GM21576 (cell line): ENCODE measurements around the gene LSP1.

Experiments used
- ATAC-seq: cut with Tn5 transposase; IDR thresholded peaks from one replicate; pipeline ENCODE4 v1.9.1; 2021; ENCODE audit warnings: mild to moderate bottlenecking, moderate library complexity; ENCODE audit not compliant: unreplicated experiment

Gene LSP1

DNA sequence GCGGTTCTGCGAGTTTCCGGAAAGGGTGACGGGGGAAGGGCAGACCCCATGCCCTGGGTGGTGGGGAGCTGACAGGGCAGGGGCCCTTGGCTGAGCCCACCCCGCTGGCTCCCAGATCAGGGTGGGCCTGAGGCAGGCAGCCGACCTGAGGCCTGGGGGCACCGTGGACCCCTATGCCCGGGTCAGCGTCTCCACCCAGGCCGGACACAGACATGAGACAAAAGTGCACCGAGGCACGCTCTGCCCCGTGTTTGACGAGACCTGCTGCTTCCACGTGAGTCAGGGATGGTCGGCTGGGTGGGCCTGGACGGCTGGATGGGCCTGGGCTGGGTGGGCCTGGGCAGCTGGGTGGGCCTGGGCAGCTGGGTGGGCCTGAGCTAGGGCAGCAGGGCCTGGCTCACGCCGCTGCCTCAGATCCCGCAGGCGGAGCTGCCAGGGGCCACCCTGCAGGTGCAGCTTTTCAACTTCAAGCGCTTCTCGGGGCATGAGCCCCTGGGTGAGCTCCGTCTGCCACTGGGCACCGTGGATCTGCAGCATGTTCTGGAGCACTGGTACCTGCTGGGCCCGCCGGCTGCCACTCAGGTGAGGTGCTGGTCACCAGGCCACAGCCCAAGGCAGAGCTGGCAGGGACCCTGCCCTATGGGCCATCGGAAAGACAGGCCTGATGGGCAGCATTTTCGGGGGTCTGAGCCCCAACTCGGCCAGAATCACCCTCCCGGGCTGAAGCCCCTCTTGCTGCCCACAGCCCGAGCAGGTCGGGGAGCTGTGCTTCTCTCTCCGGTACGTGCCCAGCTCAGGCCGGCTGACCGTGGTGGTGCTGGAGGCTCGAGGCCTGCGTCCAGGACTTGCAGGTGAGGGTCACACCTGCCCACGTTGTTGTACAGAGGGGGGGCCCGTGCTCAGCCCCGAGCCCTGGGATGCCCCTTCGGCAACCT is 16.6 kb upstream of the LSP1 start:
- no peak for ATAC-seq

DNA sequence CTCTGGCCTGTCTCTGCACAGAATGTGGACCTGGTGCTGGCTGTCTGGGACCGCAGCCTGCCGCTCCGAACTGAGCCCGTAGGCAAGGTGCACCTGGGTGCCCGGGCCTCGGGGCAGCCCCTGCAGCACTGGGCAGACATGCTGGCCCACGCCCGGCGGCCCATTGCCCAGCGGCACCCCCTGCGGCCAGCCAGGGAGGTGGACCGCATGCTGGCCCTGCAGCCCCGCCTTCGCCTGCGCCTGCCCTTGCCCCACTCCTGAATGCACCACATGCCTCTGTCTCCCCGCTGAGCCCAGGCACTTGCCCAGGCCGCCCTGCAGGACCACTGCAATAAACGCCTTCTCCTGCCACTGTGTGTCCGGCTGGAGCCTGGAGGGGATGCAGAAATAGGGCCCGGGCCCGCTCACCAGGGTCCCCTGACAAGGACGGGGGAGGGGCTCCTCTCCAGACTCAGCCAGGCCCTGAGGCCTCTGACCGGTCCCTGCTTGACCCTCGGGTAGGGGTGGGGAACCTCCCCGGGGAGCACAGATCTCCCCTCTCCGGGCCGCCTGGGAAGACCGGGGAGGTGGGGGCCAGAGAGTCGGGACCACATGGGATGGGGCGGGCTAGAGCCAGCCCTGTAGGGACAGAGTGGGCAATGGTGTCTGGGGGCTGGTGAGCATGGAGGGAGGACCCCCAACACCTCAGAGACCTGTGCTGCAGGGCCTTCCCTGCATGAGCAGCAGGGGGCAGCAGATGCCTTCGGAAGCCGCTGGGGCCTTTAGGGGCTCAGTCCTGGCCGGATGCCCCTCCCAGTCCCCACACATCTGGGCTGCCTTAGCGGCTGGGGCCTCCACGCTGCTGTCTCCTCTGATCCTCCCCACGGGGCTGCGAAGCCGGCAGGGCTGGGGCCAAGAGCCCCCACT is 15.5 kb upstream of the LSP1 start:
- ATAC-seq = peak; percentile 57

DNA sequence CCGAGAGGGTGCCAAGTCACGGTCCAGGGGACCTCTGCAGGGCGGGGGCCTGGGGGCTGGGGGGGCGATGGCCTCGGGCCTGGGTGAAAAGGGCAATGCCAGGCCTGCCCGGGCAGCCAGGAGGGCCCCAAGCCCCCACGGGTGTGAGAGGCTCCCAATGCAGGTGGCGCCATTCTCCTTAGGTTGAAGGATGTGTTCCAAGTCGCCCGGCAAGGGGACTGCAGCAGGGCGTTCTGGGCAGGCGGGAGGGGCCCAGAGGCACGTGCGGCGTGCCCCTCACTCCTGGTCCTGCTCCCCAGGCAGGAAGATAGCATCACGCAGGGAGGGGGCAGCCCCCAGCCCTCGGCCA is 14.8 kb upstream of the LSP1 start:
- ATAC-seq = no peak

DNA sequence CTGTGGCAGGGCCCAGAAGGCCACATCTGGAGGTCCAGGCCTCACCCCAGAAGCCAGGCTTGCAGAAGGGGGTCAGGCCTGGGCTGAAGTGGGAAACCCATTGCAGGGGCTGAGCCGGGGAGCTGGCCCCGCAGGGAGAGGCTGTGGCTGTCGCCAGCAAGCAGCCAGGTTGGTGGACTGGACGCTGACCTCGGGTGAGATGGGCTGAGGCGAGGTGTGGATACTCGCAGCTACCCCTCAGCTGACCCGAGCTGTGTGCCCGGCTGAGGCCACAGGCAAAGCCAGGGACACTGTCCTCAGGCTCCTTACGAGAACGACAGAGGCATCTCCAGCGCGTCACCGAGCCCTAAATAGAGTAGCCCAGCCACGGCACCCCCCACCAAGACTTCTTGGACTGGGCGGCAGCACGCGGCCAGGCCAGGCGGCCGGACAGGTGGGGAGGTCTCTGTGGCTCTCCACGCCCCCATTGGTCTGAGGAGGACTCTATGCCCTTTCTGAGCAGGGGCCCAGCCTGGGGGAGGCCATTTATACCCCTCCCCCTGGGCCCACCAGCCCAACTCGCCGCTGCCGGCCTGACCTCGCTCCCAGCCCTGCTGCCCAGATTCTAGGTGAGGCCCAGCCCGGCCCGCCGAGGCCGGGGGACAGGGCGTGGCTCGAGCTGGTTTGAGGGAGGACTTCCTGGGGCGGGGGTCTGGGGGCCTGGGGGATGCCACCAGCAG is 14.3 kb upstream of the LSP1 start, which contains the start of gene TNNI2:
Gene TNNI2 (plus strand): TSS at position 556 of the 719 bp plus-strand sequence. CDS start 716 bp downstream, outside the sequence.
- ATAC-seq = no peak

DNA sequence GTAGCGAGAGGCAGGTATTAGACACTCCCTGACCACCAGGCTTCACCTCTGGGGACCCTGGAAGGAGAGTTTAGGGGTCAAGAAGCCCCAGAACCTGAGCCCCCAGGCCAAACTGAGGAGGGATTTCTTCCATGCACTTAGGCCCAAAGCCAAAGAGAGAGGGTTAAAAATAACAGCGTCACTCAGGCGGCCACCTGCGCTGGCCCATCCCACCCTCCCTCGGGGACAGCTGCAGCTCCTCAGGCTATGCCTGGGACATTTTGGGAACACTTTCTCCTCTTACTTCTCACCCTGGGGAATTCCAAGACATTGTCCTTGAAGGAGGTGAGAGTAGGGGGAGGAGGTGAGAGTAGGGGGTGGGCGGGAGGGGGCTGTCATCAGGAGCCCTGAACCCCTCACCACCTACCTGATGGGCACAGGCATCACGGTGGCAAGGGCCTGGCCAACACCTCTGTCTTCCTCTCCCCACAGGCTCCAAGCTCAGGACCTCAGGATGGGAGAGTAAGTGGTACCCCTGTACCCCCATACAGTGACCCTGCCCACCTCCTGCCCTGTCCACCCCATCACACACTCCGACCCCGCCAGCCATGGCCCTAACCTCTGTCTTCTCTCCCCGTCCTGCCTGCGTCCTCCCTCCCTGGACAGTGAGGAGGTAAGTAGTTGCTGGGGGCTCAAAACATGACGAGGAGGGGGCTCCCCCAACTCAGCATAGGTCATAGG is 13.5 kb upstream of the LSP1 start:
- peak; percentile 6 for ATAC-seq

DNA sequence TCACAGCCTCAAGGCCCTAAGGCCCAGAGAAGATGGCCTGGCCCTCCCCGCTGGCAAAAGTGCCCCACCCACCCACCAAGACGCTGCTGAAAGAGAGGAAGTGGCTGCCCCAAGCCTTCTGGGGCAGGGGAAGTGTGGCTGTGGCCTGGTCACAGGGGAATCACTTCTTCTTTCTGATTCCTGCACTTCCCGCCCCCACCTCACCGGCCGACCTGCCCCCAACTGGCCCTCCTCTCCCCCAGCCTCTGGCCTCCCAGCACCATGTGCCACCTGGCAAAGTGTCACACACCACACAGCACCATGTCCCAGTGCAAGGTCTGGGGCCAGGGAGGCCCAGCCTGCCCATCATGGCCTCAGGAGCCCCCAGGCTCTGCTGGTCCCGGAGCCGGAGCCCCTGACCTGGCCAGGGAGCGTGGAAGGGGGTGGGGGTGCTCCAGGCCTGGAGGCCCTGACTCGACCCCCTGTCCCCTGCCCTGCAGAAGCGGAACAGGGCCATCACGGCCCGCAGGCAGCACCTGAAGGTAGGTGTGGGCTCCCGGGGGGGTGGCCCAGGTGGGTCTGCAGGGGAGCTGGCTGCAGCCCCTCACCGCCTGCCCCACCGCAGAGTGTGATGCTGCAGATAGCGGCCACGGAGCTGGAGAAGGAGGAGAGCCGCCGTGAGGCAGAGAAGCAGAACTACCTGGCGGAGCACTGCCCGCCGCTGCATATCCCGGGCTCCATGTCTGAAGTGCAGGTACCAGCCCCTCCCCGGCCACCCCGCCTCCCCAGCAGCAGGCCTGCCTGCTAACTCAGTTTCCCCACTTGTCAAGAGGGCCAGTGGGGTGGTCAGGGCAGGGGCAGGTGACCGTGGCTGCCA is 12.7 kb upstream of the LSP1 start:
- ATAC-seq = peak; percentile 48

DNA sequence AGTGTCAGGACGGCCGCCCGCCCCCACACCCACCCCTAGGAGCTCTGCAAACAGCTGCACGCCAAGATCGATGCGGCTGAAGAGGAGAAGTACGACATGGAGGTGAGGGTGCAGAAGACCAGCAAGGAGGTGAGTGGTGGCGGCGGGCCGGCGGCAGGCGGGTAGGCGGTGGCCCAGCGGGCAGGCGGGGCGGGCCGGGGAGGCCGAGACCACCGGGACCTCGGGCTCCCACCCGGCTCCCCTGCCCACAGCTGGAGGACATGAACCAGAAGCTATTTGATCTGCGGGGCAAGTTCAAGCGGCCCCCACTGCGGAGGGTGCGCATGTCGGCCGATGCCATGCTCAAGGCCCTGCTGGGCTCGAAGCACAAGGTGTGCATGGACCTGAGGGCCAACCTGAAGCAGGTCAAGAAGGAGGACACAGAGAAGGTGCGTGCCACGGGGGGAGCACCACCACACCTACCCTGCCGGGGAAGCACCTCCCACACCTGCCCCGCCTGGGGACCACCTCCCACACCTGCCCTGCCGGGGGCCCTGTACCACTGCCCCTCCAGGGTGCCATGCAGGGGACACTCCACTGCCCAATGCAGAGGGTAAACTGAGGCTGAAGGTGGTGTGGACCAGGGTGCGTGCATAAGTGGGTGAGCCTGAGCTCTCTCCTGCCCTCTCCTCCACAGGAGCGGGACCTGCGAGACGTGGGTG is 12.0 kb upstream of the LSP1 start:
- ATAC-seq = no peak

DNA sequence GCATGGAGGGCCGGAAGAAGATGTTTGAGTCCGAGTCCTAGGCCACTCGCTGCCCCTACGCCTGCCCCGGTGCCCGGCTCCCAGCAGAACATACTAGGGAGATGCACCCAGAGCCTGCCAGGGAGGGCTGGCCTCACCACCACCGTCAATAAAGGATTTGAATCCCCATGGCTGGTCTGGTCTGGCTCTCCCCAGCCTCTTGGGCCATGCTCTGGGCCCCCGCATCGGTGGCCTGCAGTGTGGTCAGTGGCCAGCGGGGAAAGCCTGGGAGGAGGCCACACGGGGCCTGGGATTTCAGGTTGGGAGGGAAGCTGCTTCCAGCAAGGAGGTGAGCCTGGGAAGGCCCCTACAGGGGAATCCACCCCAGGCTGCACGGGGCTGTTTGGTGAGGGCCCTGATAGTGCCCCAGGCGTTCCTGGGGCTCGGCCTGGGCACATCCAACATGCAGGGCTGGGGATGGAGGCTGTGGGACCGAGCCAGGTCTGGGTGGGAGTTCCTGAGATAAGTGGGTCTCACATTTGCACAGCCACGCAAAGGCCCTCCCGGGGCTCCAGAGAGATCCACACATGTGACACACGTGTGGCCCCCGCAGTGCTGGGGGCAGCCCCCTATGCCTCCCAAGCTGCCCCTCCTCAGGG is 11.3 kb upstream of the LSP1 start:
- no peak for ATAC-seq

DNA sequence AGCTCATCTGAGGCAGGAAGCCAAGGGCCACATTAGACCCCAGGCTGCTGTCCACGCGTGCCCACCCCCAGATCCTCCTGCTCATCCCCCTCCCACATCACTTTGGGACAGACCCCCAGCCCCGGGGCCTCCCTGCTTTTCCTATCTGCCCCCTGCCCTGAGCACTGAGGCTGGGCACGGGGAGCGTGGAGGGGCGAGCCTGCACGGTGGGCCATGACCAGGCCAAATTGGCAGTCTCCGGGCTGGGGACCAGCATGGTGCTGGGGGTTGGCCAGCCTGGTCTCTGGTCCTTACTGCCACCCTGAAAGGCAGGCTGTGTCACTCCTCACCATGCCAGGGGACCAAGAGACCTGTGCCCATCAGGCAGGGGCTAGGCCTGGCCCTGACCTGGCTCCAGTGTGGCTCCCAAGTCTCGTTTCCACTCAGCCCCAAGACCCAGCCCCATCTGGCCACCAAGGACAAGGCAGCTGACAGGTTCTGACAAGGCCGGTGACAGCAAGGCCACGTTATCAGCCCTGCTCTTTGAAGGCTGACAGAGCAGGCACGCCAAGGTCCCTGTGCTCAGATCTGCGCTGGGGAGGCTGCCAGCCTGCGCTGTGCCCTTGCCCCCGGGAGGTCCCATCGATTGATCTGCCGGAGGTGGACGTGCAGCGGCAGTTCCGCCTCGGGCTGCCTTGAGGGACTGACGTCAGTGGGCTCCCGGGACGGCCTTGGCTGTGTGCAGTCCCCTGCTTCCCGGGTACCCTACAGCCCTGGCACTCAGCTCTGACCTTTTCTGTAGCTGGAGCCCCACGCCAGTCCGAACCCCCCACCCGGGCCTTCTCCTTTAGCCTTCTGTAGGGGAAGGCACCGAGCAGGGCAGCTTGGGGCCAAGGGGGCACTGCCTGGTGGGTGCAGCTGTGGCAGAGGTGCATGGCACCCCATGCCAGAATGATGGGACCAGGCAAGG is 10.5 kb upstream of the LSP1 start:
- ATAC-seq = no peak

DNA sequence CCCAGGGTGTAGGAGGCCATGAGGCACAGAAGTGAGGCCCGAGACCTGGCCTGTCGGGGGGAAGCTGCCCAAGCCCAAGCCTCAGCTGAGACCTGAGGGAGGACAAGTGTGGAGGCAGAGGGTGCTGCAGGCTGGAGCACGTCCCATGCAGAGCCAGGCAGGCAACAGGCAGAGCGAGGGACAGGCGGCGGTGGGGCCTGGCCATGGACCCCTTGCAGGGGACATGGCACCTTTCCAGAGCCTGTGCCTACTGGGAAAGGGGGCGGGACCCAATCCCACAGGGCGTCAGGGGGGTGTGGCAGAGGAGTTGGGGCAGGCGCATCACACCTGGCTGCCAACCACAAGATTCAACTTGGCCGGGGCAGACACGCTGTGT is 9.8 kb upstream of the LSP1 start:
- ATAC-seq = no peak

DNA sequence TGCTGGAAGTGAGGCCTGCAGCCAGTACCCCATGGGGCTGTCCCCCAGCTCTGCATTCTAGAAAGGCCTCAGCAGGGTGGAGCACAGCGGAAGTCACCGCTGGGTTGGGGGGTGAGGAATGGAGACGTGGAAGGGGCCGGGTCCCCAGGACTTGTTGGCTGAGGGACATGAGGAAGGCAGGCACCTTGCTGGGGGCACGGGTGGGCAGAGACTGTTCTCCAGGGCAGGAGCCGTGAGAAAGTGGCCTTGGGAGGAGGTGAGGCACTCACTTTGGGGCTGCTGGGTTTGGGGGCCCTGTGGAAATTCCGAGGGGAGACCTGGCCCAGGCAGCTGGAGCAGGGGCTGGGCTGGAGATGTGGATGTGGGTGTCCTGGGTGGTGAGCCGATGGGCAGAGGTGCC is 9.1 kb upstream of the LSP1 start:
- ATAC-seq = no peak

DNA sequence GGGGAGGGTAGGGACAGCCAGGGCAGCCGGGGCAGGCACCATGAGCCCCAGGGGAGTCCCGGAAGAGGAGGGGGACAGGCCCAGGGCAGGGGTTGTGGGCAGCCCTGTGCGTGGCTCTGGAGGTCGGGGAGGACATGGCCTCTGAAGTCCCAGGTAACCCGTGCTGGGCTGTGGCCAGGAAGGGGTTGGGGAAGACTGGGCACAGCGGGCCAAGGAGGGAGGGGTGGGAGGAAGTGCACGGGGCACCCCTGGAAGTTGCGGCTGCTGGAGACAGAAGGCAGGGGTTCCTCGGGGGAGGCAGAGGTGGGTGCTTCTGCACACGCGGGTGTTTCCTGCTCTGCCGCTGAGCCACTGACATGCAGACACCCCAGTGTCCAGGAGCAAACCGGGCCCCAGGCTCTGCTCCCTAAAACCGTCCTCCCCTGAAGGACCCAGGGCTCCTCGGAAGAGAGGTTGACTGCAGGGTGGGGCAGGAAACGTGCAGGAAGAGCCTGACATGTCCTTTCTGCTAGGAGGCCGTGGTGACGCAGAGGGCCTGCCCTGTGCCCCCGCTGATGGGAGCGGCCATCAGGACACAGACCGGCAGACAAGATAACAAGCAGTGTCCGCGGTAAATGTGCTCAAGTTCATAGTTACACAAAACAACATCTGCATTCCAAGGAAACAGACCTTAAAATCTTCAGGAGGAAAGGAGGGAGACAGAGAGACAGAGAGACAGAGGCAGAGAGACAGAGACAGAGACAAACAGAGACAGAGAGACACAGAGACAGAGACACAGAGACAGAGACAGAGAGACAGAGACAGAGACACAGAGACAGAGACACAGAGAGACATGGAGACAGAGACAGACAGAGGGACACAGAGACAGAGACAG is 8.4 kb upstream of the LSP1 start:
- ATAC-seq = no peak

DNA sequence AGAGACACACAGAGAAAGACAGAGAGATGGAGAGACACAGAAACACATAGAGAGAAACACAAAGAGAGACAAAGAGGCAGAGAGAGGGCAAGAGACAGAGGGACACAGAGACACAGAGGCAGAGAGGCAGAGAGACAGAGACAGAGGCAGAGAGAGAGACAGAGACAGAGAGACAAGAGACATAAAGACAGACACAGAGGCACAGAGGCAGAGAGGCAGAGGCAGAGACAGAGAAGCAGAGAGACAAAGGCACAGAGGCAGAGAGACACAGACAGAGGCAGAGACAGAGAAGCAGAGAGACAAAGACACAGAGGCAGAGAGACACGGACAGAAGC is 7.8 kb upstream of the LSP1 start:
- no peak for ATAC-seq

DNA sequence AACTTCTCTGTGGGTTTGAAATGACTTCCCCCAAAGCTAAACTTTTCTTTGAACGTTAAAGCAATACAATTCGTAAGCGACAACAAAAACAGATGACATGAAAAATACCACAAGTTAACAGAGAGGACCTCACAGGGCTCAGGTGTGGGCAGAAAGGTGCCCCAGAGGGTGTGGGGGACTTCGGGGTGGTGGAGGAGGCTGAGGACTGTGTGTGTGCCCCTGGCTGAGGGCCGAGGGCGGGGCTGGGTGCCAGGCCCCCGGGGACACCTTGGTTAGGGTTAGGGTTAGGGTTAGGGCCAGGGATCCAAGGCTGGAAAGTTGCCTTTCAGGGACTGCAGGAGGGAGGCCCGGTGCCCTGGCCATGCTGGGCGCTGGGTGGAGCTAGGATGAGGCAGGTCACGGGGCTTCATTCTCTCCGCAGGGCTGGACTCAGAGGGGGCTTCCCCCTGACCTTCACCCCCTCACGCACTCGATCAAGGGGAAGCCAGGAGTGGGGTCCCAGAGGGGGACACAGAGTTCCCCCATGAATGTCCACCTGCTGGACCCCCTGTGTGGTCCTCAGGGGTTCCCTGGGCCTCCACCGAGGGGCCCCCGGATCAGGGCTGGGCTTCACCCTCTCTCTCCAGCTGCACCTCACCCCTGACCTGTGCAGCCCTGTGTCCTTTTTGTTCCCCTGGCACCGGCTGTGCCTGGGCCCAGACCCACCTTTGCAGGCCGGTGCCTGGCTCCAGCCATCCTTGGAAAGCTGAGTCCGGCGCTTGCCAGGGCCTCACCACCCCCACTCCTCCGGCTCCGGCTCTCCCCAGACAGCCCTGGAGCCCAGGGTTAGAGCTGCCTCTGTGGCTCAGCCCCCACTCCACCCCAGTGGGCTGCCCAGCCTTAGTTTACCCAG is 7.1 kb upstream of the LSP1 start:
- ATAC-seq = no peak

DNA sequence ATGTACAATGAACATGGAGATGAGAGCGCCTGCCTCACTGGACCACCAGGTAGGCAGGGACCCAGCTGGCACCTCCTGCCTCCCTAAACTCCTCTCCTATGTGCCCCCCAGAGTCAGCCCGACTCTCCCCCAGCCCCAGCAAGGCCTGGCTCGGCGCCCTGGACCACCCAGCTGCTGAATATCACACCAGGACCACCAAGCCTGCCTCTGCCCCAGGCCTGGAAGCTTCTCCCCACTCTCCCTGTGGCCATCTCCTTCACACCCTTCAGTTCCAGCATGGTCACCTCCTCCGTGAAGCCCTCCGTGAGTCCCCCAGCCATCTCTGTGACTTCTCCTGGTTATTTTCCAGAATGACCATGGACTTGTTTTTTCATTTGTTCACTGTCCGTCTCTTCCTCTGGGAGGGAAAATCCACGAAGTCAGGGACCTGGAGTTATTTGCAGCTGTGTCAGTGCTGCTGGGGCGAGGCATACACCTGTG is 6.4 kb upstream of the LSP1 start:
- ATAC-seq = no peak
